HepG2 (cell line): ENCODE results near the gene AADACL4. TPM values are rescaled to one million over a fixed set of nuclear protein-coding genes. Genes with fewer than 3 reads are reported as not detected.

Experiments
- BCLAF1 ChIP-seq: fragments of 450-650 bp; IDR thresholded peaks from 2 replicates; pipeline ENCODE4 v1.6.1; 2017; ENCODE audit warnings: mild to moderate bottlenecking
- DRAP1 ChIP-seq: IDR thresholded peaks from 2 replicates; pipeline ENCODE4 v1.6.1; 2016; ENCODE audit warnings: missing genetic modification reagents, missing compliant biosample characterization
- HOXD1 ChIP-seq: sonication (generic); formaldehyde crosslinking; IDR thresholded peaks from 2 replicates; pipeline ENCODE4 v1.5.0; 2020; ENCODE audit warnings: missing genetic modification reagents
- KLF16 ChIP-seq, 2 experiments: sonication (generic) in 1 of 2; formaldehyde crosslinking in 1 of 2; IDR thresholded peaks; 2 replicates each; pipeline versions ENCODE4 v1.6.1 to v1.8.0; 2016 to 2023; ENCODE audit warnings: missing genetic modification reagents in 2 of 2, missing compliant biosample characterization in 1 of 2
- MAZ ChIP-seq, 2 experiments: sonication (generic) in 1 of 2; formaldehyde crosslinking in 1 of 2; IDR thresholded peaks; 2 replicates each; pipeline versions ENCODE4 v1.5.0 to v1.6.1; 2012 to 2020; ENCODE audit warnings: low read depth in 2 of 2, mild to moderate bottlenecking in 2 of 2, borderline replicate concordance in 1 of 2, improper control_type of control experiment in 1 of 2, low read length in 1 of 2, missing genetic modification reagents in 1 of 2, moderate library complexity in 1 of 2
- NFKB2 ChIP-seq: sonication (generic); formaldehyde crosslinking; IDR thresholded peaks from 2 replicates; pipeline ENCODE4 v1.4.0; 2020; ENCODE audit warnings: missing genetic modification reagents, borderline replicate concordance
- NR2F2 ChIP-seq: IDR thresholded peaks from 2 replicates; pipeline ENCODE4 v1.6.1; 2012; ENCODE audit warnings: low read depth, inconsistent platforms, borderline replicate concordance
- YEATS2 ChIP-seq: sonication (generic); formaldehyde crosslinking; IDR thresholded peaks from 2 replicates; pipeline ENCODE4 v1.4.0; 2020; ENCODE audit warnings: missing genetic modification reagents, borderline replicate concordance
- ZFYVE20 ChIP-seq: sonication (generic); formaldehyde crosslinking; IDR thresholded peaks from 2 replicates; pipeline ENCODE4 v1.8.0; 2023; ENCODE audit warnings: low read depth, mild to moderate bottlenecking, moderate library complexity, missing genetic modification reagents, borderline replicate concordance
- ZKSCAN5 ChIP-seq: sonication (generic); formaldehyde crosslinking; IDR thresholded peaks from 2 replicates; pipeline ENCODE4 v1.5.1; 2020; ENCODE audit warnings: mild to moderate bottlenecking, missing genetic modification reagents
- ZKSCAN8 ChIP-seq: IDR thresholded peaks from 2 replicates; pipeline ENCODE4 v1.6.1; 2016; ENCODE audit warnings: borderline replicate concordance, missing genetic modification reagents, missing compliant biosample characterization
- ZNF225 ChIP-seq: sonication (generic); formaldehyde crosslinking; IDR thresholded peaks from 2 replicates; pipeline ENCODE4 v1.4.0; 2020; ENCODE audit warnings: mild to moderate bottlenecking, missing genetic modification reagents
- ZNF501 ChIP-seq: sonication (generic); formaldehyde crosslinking; IDR thresholded peaks from 2 replicates; pipeline ENCODE4 v1.5.1; 2020; ENCODE audit warnings: mild to moderate bottlenecking, moderate library complexity, missing genetic modification reagents
- ZNF546 ChIP-seq: sonication (generic); formaldehyde crosslinking; conservative IDR thresholded peaks from 2 replicates; pipeline ENCODE4 v1.8.1; 2023; ENCODE audit warnings: mild to moderate bottlenecking, missing genetic modification reagents
- ZNF570 ChIP-seq: sonication (generic); formaldehyde crosslinking; IDR thresholded peaks from 2 replicates; pipeline ENCODE4 v1.4.0; 2020; ENCODE audit warnings: mild to moderate bottlenecking, missing genetic modification reagents, borderline replicate concordance
- ZNF7 ChIP-seq: IDR thresholded peaks from 2 replicates; pipeline ENCODE4 v1.6.1; 2016; ENCODE audit warnings: missing biosample characterization, missing genetic modification reagents
- ZNF713 ChIP-seq: sonication (generic); formaldehyde crosslinking; IDR thresholded peaks from 2 replicates; pipeline ENCODE4 v1.4.0; 2020; ENCODE audit warnings: mild to moderate bottlenecking, missing genetic modification reagents
- ZNF724P ChIP-seq: sonication (generic); formaldehyde crosslinking; IDR thresholded peaks from 2 replicates; pipeline ENCODE4 v1.8.0; 2022; ENCODE audit warnings: missing genetic modification reagents, borderline replicate concordance
- ZSCAN31 ChIP-seq: sonication (generic); formaldehyde crosslinking; IDR thresholded peaks from 2 replicates; pipeline ENCODE4 v1.5.0; 2020; ENCODE audit warnings: low read depth, mild to moderate bottlenecking, missing genetic modification reagents
- polyA plus RNA-seq, 8 experiments: library from polyadenylated mRNA; depleted of rRNA in 3 of 8; stranded (reverse) in 7 of 8; unstranded in 1 of 8; fragments of >200 nt; fragmentation: Illumina TruSeq in 4 of 8; extraction: Trizol in 4 of 8; gene quantifications; 2 replicates each; pipeline versions ENCODE4 v1.2.1 to v1.2.3, GENCODE V29; 2011 to 2016; ENCODE audit warnings: low read depth in 4 of 8, missing spikeins in 1 of 8, mixed read lengths in 1 of 8; ENCODE audit not compliant: insufficient read depth in 1 of 8
- total RNA-seq, 5 experiments: library from RNA; depleted of rRNA; stranded (reverse); fragments of >200 nt; fragmentation: Illumina TruSeq; extraction: Trizol; gene quantifications; 2 replicates each; pipeline ENCODE4 v1.2.3, GENCODE V29; 2016; ENCODE audit warnings: low read depth in 1 of 5
- TF ChIP-seq, protein P1 (sequence below): IDR thresholded peaks from 2 replicates; pipeline ENCODE4 v1.6.1; 2016; ENCODE audit warnings: low read depth
- TF ChIP-seq, protein P2 (sequence below): sonication (generic); formaldehyde crosslinking; conservative IDR thresholded peaks from 2 replicates; pipeline ENCODE4 v1.4.0; 2020; ENCODE audit warnings: missing genetic modification reagents
- TF ChIP-seq, protein P3 (sequence below), 2 experiments: fragments of 450-650 bp in 1 of 2; sonication (generic) in 1 of 2; formaldehyde crosslinking; IDR thresholded peaks; 2 replicates each; pipeline versions ENCODE4 v1.5.0 to v1.8.0; 2020 to 2022; ENCODE audit warnings: mild to moderate bottlenecking in 1 of 2, missing genetic modification reagents in 1 of 2

Gene AADACL4
- total and polyA plus RNA-seq, 2 of the 13 experiments (the other 11 are each of a cell fraction or from before 2014, with no cell fraction given) = not detected

DNA sequence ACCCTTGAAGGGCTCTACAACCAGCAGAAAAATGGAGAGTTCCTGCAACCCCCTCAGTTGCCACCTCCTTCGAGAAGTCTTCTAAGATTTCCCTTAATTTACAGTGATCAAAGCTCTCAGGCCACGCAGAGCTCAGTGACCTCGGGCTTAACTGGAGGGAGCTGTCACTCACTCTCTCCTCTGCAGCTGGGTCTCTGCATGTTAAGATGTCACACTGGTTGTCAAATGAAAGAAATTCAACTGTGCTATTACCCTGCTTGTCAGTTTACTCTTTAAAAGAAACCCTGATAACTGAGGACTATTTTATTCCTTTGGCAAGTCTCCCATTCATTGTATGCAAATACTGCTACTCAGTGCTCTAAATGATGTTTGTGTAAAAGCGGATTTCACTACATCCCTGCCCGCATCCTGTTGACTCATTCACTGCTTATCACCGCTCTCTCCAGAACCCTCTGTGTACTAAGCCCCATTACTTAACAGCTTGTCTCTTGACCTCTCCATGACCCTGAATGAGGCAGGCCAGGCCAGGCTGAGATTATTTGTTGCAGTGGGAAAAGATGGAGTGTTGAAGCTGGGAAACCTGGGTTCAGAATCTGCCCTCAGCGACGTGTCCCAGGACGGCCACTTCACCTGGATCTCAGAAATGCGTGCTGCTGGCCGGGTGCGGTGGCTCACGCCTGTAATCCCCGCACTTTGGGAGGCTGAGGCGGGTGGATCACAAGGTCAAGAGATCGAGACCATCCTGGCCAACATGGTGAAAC is 39.6 kb upstream of the AADACL4 start (continued):
- TF ChIP-seq KLF16 (CRISPR knock-in tag; IDR thresholded peaks at IDR 0.05) = peak in 1 of 2 experiments; percentile 75; a peak in 2 of 4 replicates
- 0 out of 2 replicates have a peak, but pooled peaks have one; percentile 59 for TF ChIP-seq YEATS2 (CRISPR knock-in tag)
- TF ChIP-seq ZNF713 (CRISPR knock-in tag) = no peak
- no peak for TF ChIP-seq ZNF501 (CRISPR knock-in tag)
- no peak for TF ChIP-seq BCLAF1
- no peak for TF ChIP-seq ZNF546 (CRISPR knock-in tag)
- no peak for TF ChIP-seq MAZ (IDR thresholded peaks at IDR 0.05; ENCODE audit: borderline replicate concordance, low read depth, low read length)
- no peak for TF ChIP-seq MAZ (CRISPR knock-in tag; IDR thresholded peaks at IDR 0.05; ENCODE audit: low read depth)
- TF ChIP-seq, protein P1, sequence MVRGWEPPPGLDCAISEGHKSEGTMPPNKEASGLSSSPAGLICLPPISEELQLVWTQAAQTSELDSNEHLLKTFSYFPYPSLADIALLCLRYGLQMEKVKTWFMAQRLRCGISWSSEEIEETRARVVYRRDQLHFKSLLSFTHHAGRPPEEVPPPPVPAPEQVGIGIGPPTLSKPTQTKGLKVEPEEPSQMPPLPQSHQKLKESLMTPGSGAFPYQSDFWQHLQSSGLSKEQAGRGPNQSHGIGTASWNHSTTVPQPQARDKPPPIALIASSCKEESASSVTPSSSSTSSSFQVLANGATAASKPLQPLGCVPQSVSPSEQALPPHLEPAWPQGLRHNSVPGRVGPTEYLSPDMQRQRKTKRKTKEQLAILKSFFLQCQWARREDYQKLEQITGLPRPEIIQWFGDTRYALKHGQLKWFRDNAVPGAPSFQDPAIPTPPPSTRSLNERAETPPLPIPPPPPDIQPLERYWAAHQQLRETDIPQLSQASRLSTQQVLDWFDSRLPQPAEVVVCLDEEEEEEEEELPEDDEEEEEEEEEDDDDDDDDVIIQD (CRISPR knock-in tag) = peak; percentile 74
- TF ChIP-seq ZNF570 (CRISPR knock-in tag) = no peak
- TF ChIP-seq HOXD1 (CRISPR knock-in tag) = no peak
- TF ChIP-seq ZFYVE20 (CRISPR knock-in tag) = no peak
- no peak for TF ChIP-seq ZNF7 (CRISPR knock-in tag)
- 0 out of 2 replicates have a peak, but pooled peaks have one; percentile 36 for TF ChIP-seq DRAP1 (CRISPR knock-in tag)
- TF ChIP-seq ZKSCAN5 = no peak
- TF ChIP-seq NR2F2 = peak; percentile 89
- no peak for TF ChIP-seq ZNF724P
- TF ChIP-seq, protein P2, sequence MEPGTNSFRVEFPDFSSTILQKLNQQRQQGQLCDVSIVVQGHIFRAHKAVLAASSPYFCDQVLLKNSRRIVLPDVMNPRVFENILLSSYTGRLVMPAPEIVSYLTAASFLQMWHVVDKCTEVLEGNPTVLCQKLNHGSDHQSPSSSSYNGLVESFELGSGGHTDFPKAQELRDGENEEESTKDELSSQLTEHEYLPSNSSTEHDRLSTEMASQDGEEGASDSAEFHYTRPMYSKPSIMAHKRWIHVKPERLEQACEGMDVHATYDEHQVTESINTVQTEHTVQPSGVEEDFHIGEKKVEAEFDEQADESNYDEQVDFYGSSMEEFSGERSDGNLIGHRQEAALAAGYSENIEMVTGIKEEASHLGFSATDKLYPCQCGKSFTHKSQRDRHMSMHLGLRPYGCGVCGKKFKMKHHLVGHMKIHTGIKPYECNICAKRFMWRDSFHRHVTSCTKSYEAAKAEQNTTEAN = peak; percentile 37; the same call in 1 of the 2 replicates
- no peak for TF ChIP-seq NFKB2 (CRISPR knock-in tag)
- TF ChIP-seq, protein P3, sequence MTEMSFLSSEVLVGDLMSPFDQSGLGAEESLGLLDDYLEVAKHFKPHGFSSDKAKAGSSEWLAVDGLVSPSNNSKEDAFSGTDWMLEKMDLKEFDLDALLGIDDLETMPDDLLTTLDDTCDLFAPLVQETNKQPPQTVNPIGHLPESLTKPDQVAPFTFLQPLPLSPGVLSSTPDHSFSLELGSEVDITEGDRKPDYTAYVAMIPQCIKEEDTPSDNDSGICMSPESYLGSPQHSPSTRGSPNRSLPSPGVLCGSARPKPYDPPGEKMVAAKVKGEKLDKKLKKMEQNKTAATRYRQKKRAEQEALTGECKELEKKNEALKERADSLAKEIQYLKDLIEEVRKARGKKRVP (CRISPR knock-in tag; IDR thresholded peaks at IDR 0.05) = peak in 1 of 2 experiments; percentile 78; a peak in 1 of 4 replicates
- TF ChIP-seq ZSCAN31 (CRISPR knock-in tag) = no peak
- peak; percentile 86 for TF ChIP-seq ZKSCAN8 (CRISPR knock-in tag)
- TF ChIP-seq ZNF225 (CRISPR knock-in tag) = no peak
